ENCODE data around the gene PKD2L2.
"Not testable (repeated sequence)": the region's sequence is repeated elsewhere in the genome, so short reads cannot be mapped to it uniquely, and the experiment has no call there.

Gene PKD2L2

DNA sequence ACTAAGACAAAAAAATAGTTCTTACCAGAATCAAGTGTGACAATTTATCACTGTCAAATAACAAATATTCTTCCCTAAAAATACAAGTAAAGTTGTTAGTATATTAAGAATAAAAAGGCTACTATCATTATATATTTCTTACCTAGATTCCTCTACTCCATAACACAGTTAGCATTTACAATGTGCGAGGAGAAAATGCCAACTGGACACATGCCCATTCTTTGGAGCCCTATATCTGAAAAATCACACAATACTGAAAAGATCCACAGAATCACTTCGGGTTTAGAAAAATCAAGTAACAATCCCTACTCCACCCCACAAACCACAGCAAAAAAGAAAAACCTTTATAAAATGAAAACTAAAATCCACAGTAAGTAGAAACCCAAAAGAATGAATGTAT, 70.9 kb downstream of the PKD2L2 start:
- no peak for DNase-seq

- no peak for DNase-seq
These were observed 71.6 kb downstream of the PKD2L2 start for GRCh38 chr5:137960819-137961218.

DNA sequence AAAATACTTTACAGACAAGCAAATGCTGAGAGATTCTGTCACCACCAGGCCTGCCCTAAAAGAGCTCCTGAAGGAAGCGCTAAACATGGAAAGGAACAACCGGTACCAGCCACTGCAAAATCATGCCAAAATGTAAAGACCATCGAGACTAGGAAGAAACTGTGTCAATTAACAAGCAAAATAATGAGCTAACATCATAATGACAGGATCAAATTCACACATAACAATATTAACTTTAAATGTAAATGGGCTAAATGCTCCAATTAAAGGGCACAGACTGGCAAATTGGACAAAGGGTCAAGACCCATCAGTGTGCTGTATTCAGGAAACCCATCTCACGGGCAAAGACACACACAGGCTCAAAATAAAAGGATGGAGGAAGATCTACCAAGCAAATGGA, 81.1 kb downstream of the PKD2L2 start:
- not testable (repeated sequence) for DNase-seq

DNA sequence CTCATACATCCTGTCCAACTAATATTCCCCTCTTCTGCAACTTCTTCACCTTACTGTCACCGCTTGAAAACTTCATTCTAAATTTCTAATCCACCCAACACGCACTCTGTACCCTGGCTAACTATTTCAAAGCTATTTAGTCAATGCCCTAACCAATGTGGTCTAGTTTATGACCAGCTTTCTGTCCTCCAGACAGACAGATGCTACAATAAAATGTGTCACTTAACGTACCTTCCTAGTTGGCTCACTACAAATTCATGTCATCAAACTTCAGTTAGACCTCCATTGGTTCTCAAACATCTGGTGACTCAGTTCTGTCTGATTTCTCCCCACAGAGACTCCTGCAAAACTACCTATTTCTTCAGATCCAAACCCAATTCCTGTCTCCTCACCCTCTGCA, 86.0 kb downstream of the PKD2L2 start:
- DNase-seq = no peak

DNA sequence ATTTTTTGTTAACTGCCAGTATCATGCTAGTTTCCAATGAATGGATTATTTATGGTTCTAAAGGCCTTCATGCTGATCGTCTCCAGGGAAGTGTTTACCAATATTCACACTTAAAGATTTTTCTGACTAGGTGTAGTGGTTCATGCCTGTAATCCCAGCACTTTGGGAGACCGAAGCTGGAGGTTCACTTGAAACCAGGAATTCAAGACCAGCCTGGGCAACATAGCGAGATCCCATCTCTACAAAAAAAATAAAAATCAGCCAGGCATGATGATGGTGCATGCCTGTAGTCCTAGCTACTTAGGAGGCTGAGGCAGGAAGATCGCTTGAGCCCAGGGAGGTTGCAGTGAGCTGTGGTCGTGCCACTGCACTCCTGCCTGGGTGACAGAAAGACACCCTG, 100.2 kb downstream of the PKD2L2 start:
- DNase-seq = no peak
